B cell (primary cell): ENCODE results near the gene ARL4A. TPM values are rescaled to one million over a fixed set of nuclear protein-coding genes. Genes with fewer than 3 reads are reported as not detected.

Experiments used
- ATAC-seq: fragments of 200-7000 bp; cut with Tn5 transposase; one replicate; pipeline ENCODE4 v1.10.0; 2021; ENCODE audit warnings: low read depth, mild to moderate bottlenecking, moderate number of reproducible peaks, moderate library complexity
- CTCF ChIA-PET: fragments of 350-600 bp; sonication (Branson Sonifier 250); formaldehyde crosslinking; loops from one replicate; lab custom pipeline; 2021; ENCODE audit warnings: antibody characterized with exemption, inconsistent platforms; lab: Charles Lee
- POLR2A ChIA-PET: fragments of 350-600 bp; sonication (Branson Sonifier 250); formaldehyde crosslinking; loops from one replicate; lab custom pipeline; 2021; ENCODE audit warnings: antibody characterized with exemption; lab: Charles Lee
- DNase-seq: peaks from one replicate; pipeline ENCODE4 v3.0.0; 2013
- H2AFZ ChIP-seq: 2 replicates; pipeline ENCODE4 v1.6.1; 2012; ENCODE audit warnings: mild to moderate bottlenecking, low read depth, low read length; ENCODE audit not compliant: insufficient read depth, poor library complexity, severe bottlenecking
- H3K27ac ChIP-seq, 2 donors: 1 replicate in 1 of 2; 2 replicates in 1 of 2; pipeline ENCODE4 v1.5.1; 2012 to 2013; ENCODE audit warnings: low read length in 2 of 2, mild to moderate bottlenecking in 2 of 2, moderate library complexity in 1 of 2
- H3K27me3 ChIP-seq, 4 experiments: fragments of 200-600 bp in 1 of 4; sonication (generic) in 1 of 4; replicated peaks in 1 of 4; 1 replicate in 2 of 4; 2 replicates in 2 of 4; pipeline versions ENCODE4 v1.6.1 to v1.7.0; 2013 to 2016; ENCODE audit warnings: low read length in 3 of 4, mild to moderate bottlenecking in 2 of 4, mixed read lengths in 1 of 4, moderate library complexity in 1 of 4; ENCODE audit not compliant: insufficient read depth in 4 of 4, control insufficient read depth in 3 of 4; ENCODE audit errors: control extremely low read depth in 1 of 4
- H3K36me3 ChIP-seq, 2 experiments: replicated peaks in 1 of 2; 1 replicate in 1 of 2; 2 replicates in 1 of 2; pipeline versions ENCODE4 v1.6.1 to v1.7.1; 2013; ENCODE audit warnings: low read length in 1 of 2; ENCODE audit not compliant: insufficient read depth in 2 of 2, control insufficient read depth in 1 of 2; ENCODE audit errors: control extremely low read depth in 1 of 2, extremely low read depth in 1 of 2
- H3K4me1 ChIP-seq, 2 donors: fragments of 200-600 bp in 1 of 2; sonication (generic) in 1 of 2; 1 replicate in 1 of 2; 2 replicates in 1 of 2; pipeline versions ENCODE4 v1.5.1 to v1.6.1; 2013 to 2017; ENCODE audit warnings: low read length in 2 of 2; ENCODE audit not compliant: control insufficient read depth in 2 of 2, insufficient read depth in 2 of 2
- H3K4me2 ChIP-seq: replicated peaks from 2 replicates; pipeline ENCODE3; 2012; ENCODE audit warnings: mild to moderate bottlenecking, low read depth, low read length; ENCODE audit not compliant: poor library complexity, severe bottlenecking
- H3K4me3 ChIP-seq, 5 experiments: fragments of 200-600 bp in 1 of 5; sonication (generic) in 1 of 5; 1 replicate in 3 of 5; 2 replicates in 2 of 5; pipeline versions ENCODE4 v1.5.1 to v1.7.0; 2011 to 2016; ENCODE audit warnings: low read length in 4 of 5, mild to moderate bottlenecking in 4 of 5, low read depth in 2 of 5, control low read depth in 1 of 5, moderate library complexity in 1 of 5; ENCODE audit not compliant: insufficient read depth in 1 of 5; ENCODE audit errors: control extremely low read depth in 1 of 5, extremely low read depth in 1 of 5
- H3K79me2 ChIP-seq: fragments of 200-600 bp; sonication (generic); one replicate; pipeline ENCODE4 v1.6.0; 2016; ENCODE audit warnings: low read length; ENCODE audit not compliant: control insufficient read depth, insufficient read depth
- H3K9ac ChIP-seq: fragments of 200-600 bp; sonication (generic); 2 replicates; pipeline ENCODE4 v1.6.1; 2017; ENCODE audit warnings: mild to moderate bottlenecking, low read length, moderate library complexity
- H3K9me3 ChIP-seq, 3 donors: one replicate each; pipeline versions ENCODE4 v1.6.1 to v1.7.1; 2013; ENCODE audit warnings: low read length in 2 of 3; ENCODE audit not compliant: control insufficient read depth in 2 of 3, insufficient read depth in 1 of 3; ENCODE audit errors: control extremely low read depth in 1 of 3
- H4K20me1 ChIP-seq: 2 replicates; pipeline ENCODE4 v1.6.0; 2012; ENCODE audit warnings: mild to moderate bottlenecking, low read length; ENCODE audit not compliant: insufficient read depth, control insufficient read depth, poor library complexity, severe bottlenecking
- H3K27ac Mint-ChIP-seq: one replicate; pipeline ENCODE4 v1.8.0; 2021; ENCODE audit warnings: mixed read lengths
- H3K27me3 Mint-ChIP-seq: one replicate; pipeline ENCODE4 v1.8.0; 2021; ENCODE audit warnings: mixed read lengths
- H3K4me1 Mint-ChIP-seq: one replicate; pipeline ENCODE4 v1.8.0; 2021; ENCODE audit warnings: mixed read lengths
- H3K4me3 Mint-ChIP-seq: one replicate; pipeline ENCODE4 v1.8.0; 2021; ENCODE audit warnings: mixed read lengths
- H3K9me3 Mint-ChIP-seq: one replicate; pipeline ENCODE4 v1.8.0; 2022; ENCODE audit warnings: mixed read lengths; ENCODE audit not compliant: insufficient read depth
- EZH2 ChIP-seq: IDR thresholded peaks from 2 replicates; pipeline ENCODE4 v1.6.1; 2012; ENCODE audit warnings: borderline replicate concordance, low read depth, mild to moderate bottlenecking, moderate library complexity, low read length; ENCODE audit not compliant: insufficient read depth, poor library complexity, severe bottlenecking
- WGBS: methylation state at CpG from one replicate; pipeline ENCODE4 v1.1.5; 2013; ENCODE audit warnings: missing lambda C conversion rate; ENCODE audit not compliant: insufficient coverage; 5-methylcytosine and 5-hydroxymethylcytosine counted together
- intact Hi-C: fragments of 100-400 bp; cut with micrococcal nuclease; formaldehyde crosslinking; loops from one replicate; pipeline ENCODE4 v1.10.0; 2022
- polyA plus RNA-seq: library from polyadenylated mRNA; depleted of rRNA; stranded (reverse); fragments of >200 nt; gene quantifications from 2 replicates; pipeline ENCODE4 v1.2.3, GENCODE V29; 2012
- total RNA-seq, 2 donors: library from RNA; stranded (reverse); fragments of 120-200 nt in 1 of 2; gene quantifications; 1 replicate in 1 of 2; 2 replicates in 1 of 2; pipeline versions ENCODE4 v1.2.3 to v1.2.4, GENCODE V29; 2013 to 2022
- TF ChIP-seq, protein P1 (sequence below): fragments of 200-600 bp; IDR thresholded peaks from one replicate; pipeline ENCODE4 v1.8.0; 2022; ENCODE audit warnings: antibody characterized with exemption, mild to moderate bottlenecking

The ARL4A gene
- total and polyA plus RNA-seq, 2 donors (not counting 1 experiment from before 2014, with no cell fraction given): 14.2 to 100 TPM

GRCh38 chr7:12709726-12710502 is 22.5 kb downstream of the ARL4A start:
- CTCF ChIA-PET: interaction anchor here (0.7 kb wide), 1 partner anchor 1607 kb away, joined by 6 read pairs; no protein-coding TSS in a partner anchor
- Histone ChIP-seq H3K36me3 (no peaks in the 10 kb centered on the region), H3K9ac (no peak overlapping the region), H3K9me3 (peaks cover 0 to 6% (median 0%) of the 10 kb centered on the region in 3 donors), H3K27me3 (no peaks in the 10 kb centered on the region), H3K27ac (no peak overlapping the region), H3K4me2 (no peak overlapping the region), H4K20me1 (no peaks in the 10 kb centered on the region), H2AFZ (no peak overlapping the region), H3K4me3 (no peak overlapping the region), H3K79me2 (no peaks in the 10 kb centered on the region), H3K4me1 (no peaks in the 10 kb centered on the region)
- POLR2A ChIA-PET: no interaction called here
- WGBS: no CpG with 5 or more reads among the region's 2 CpGs
- Mint-ChIP-seq H3K4me1 (no peaks in the 10 kb centered on the region), H3K4me3 (no peak overlapping the region), H3K27ac (no peak overlapping the region), H3K9me3 (no peaks in the 10 kb centered on the region), H3K27me3 (no peaks in the 10 kb centered on the region)
- no peak for DNase-seq
- intact Hi-C loops: no loop called here
- TF ChIP-seq EZH2: no peak
- TF ChIP-seq, protein P1, sequence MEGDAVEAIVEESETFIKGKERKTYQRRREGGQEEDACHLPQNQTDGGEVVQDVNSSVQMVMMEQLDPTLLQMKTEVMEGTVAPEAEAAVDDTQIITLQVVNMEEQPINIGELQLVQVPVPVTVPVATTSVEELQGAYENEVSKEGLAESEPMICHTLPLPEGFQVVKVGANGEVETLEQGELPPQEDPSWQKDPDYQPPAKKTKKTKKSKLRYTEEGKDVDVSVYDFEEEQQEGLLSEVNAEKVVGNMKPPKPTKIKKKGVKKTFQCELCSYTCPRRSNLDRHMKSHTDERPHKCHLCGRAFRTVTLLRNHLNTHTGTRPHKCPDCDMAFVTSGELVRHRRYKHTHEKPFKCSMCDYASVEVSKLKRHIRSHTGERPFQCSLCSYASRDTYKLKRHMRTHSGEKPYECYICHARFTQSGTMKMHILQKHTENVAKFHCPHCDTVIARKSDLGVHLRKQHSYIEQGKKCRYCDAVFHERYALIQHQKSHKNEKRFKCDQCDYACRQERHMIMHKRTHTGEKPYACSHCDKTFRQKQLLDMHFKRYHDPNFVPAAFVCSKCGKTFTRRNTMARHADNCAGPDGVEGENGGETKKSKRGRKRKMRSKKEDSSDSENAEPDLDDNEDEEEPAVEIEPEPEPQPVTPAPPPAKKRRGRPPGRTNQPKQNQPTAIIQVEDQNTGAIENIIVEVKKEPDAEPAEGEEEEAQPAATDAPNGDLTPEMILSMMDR: no peak
- ATAC-seq: no peak

DNA sequence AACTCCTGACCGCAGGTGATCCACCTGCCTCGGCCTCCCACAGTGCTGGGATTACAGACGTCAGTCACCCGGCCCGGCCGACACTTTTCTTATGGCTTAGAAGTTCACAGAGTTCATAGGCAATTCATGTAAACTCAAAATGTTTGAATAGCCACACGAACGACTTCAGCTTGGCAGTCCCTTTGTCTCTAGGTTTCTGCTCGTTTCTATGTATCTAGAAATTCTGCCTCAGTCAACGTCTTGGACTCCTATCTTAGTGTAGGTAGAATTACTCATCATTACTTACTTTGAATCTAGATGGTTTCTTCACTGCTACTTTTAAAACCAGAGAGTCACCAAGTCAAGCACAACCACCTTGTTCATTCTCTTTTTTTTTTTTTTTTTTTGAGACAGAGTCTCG is 23.7 kb downstream of the ARL4A start:
- POLR2A ChIA-PET: no interaction called here
- intact Hi-C loops: no loop called here
- 84% methylated on average over 5 of the region's 11 CpGs for WGBS

More for the DNA sequence above, 23.7 kb downstream of the ARL4A start:
- Histone ChIP-seq H3K9ac (no peak overlapping the region), H4K20me1 (no peaks in the 10 kb centered on the region), H3K27me3 (no peaks in the 10 kb centered on the region), H3K9me3 (peaks cover 0 to 6% (median 0%) of the 10 kb centered on the region in 3 donors), H3K27ac (no peak overlapping the region), H3K36me3 (no peaks in the 10 kb centered on the region), H3K4me2 (no peak overlapping the region), H3K79me2 (no peaks in the 10 kb centered on the region), H3K4me1 (peaks cover 4 to 7% of the 10 kb centered on the region in 2 donors), H3K4me3 (no peak overlapping the region), H2AFZ (no peak overlapping the region)
- no peak overlapping the region for H3K4me3 Mint-ChIP-seq
- no peak for DNase-seq
- CTCF ChIA-PET: interaction anchor here (0.6 to 0.8 kb wide), 2 partner anchors 21 to 22 kb away, joined by 3 to 4 read pairs; no protein-coding TSS in a partner anchor
- no peak for ATAC-seq
- H3K9me3 Mint-ChIP-seq: no peaks in the 10 kb centered on the region
- H3K4me1 Mint-ChIP-seq: no peaks in the 10 kb centered on the region
- H3K27me3 Mint-ChIP-seq: no peaks in the 10 kb centered on the region
- no peak for TF ChIP-seq EZH2
- TF ChIP-seq, protein P1: no peak
- H3K27ac Mint-ChIP-seq: no peak overlapping the region
